GM19467 (cell line): ENCODE measurements around the gene NTMT1.

ENCODE experiments used
- ATAC-seq: cut with Tn5 transposase; IDR thresholded peaks from one replicate; pipeline ENCODE4 v1.9.1; 2021; ENCODE audit warnings: mild to moderate bottlenecking, moderate library complexity; ENCODE audit not compliant: unreplicated experiment

Gene NTMT1

GRCh38 chr9:129673602-129674001 lies 47.6 kb downstream of the NTMT1 start:
- no peak for ATAC-seq

GRCh38 chr9:129674229-129674628 lies 48.3 kb downstream of the NTMT1 start:
- no peak for ATAC-seq

- ATAC-seq: no peak
These were observed 49.7 kb downstream of the NTMT1 start for GRCh38 chr9:129675620-129676019.

- no peak for ATAC-seq
These were observed 50.3 kb downstream of the NTMT1 start for GRCh38 chr9:129676287-129676686.

- no peak for ATAC-seq
These were observed 51.0 kb downstream of the NTMT1 start for GRCh38 chr9:129676975-129677374.

GRCh38 chr9:129677456-129677855 lies 51.5 kb downstream of the NTMT1 start:
- ATAC-seq: no peak

- ATAC-seq: no peak
These were observed 52.9 kb downstream of the NTMT1 start for GRCh38 chr9:129678844-129679243.

GRCh38 chr9:129679537-129679936 lies 53.6 kb downstream of the NTMT1 start:
- ATAC-seq: no peak

GRCh38 chr9:129681924-129682323 lies 56.0 kb downstream of the NTMT1 start:
- ATAC-seq: no peak

GRCh38 chr9:129682381-129682780 lies 56.4 kb downstream of the NTMT1 start:
- ATAC-seq: no peak

- no peak for ATAC-seq
These were observed 59.4 kb downstream of the NTMT1 start for GRCh38 chr9:129685220-129685932.
